HG03280 (cell line): ENCODE measurements around the gene DENND4B.

Source experiments
- ATAC-seq: cut with Tn5 transposase; IDR thresholded peaks from one replicate; pipeline ENCODE4 v1.9.1; 2021; ENCODE audit warnings: mild to moderate bottlenecking, moderate library complexity; ENCODE audit not compliant: unreplicated experiment

The DENND4B gene

DNA sequence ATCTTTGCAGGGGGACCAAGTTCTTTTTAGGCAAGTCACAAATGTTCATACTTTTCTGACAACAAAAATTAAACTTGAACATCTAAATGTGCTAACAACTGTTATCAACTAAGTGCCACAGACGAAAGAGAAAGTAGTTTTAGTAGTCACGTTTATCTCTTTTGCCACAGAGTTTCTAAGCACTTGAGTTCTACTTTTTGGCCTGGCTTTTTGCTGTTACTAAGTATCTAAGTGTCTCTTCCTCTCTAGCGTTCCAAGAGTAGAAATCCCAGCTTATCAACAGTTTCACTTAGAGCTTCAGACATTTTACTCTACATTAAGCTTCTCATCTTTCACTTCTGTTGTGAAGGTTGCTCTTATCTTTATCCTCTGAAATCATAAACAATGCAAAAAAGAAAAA, 58.0 kb downstream of the DENND4B start:
- ATAC-seq, result no peak

DNA sequence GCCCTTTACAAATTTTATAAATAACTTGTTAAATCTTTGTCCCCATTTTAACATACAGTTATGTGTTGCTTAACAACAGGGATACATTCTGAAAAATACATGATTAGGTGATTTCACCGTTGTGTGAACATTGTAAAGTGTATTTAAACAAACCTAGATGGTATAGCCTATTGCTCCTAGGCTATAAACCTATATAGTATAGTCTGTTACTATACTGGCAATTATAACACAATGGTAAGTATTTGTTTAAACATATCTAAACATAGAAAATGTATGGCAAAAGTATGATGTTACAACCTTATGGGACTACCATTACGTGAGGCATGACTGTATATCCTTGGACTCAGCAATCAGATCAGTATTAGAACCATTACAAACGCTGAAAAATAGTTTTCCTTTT, 60.4 kb downstream of the DENND4B start:
- ATAC-seq, result no peak

DNA sequence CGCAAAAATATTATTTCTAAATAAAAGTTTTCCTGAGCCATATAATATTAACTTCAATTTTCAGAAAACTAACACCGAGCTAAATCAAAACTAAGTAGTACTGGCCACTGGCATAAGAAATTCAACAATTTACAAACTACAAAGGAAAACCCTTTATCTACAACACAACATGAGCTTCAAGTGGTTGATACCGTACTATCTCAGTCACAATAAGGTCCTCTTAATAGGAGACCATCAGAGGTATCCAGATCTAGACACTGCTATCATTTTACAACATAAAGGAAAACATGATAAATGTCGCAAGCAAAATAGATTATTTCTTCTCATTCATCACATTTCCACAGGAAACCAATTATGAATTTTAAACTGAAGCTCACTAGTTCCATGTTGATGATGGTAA, 63.3 kb downstream of the DENND4B start:
- ATAC-seq, result no peak

DNA sequence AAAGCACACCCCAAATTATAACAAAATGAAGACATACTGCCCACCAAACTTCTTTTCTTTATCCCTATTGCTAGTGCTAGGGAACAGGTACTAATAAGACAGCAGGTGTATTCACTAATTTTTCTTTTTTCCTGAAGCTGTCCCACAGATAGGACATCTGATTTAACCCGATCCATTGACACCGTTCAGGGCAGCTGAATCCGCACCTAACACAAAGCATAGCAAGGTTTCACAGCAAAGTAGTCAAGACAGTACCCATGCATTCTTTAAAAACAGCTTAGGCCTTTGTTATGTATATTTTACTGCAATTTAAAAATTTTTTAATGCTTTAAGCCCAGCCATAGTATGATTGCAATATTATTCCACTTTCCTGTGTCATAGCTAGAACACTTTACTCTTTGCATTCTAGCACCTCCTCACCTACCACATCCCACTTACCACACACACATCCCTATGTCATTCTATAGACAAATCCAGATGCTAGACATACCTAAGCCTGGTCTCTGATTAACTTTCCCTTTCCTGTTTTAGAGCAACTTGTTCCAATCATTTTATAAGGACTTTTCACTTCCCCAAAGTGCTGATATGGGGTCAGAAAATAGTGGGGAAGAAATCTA, 64.1 kb downstream of the DENND4B start:
- ATAC-seq, result no peak

DNA sequence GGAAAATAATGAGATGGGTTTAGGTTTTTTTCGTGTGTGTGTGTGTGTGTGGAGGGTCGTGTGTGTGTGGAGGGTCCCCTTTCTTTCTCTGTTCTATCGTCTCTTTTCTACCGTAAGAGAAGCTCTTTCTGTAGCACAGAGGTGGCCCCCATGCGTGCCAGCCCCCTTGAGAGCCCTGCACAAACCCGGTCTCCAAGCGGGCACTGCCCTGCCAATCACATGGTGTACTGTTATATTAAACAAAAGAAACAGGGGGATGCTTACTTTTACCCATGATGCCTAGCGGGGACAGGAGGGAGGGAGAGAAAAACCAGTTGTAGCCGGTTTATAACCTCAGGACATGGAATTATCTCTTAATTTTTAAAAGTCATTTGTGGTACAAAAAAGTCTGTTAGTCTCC, 64.8 kb downstream of the DENND4B start:
- ATAC-seq, result no peak

DNA sequence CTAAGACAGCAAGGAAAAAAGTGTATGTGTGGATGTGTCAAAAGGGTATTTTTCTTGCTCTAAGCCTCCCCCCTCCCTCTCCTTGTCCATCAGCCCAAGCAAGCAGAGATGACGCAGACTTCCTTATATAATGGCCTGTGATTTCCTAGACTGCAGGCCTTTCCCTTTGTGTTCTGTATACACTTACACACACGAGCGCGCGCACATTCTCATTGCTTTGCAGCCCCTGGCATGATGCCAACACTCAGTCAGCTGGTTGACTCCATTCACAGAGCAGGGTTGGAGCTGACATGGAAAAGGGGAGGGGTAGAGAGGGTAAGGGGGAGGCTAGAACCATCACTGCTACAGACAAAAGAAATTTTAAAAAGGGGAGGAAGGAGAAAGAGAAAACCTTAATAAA, 65.6 kb downstream of the DENND4B start:
- no peak for ATAC-seq

DNA sequence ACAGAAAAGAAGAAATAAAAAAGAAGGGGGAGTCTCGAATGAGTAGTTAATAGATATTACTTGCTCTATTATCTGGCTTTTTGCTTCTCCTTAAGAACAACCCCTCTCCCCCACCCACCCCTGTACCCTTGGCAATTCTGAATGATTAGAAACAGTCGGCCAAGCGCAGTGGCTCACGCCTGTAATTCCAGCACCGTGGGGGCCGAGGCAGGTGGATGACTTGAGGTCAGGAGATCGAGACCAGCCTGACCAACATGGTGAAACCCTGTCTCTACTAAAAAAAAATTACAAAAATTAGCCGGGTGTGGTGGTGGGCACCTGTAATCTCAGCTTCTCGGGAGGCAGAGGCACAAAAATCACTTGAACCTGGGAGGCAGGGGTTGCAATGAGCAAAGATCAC, 66.5 kb downstream of the DENND4B start:
- no peak for ATAC-seq
